ENCODE measurements around the gene SSC4D. TPM values are rescaled to one million over a fixed set of nuclear protein-coding genes. Genes with fewer than 3 reads are reported as not detected.
"Not testable (repeated sequence)": the region's sequence is repeated elsewhere in the genome, so short reads cannot be mapped to it uniquely, and the experiment has no call there.

Gene SSC4D
- total RNA-seq, 2 donors from 2014 or later, result 0.24 to 0.47 TPM

GRCh38 chr7:76386691-76387260 is 22.7 kb downstream of the SSC4D start:
- no peak for ATAC-seq

GRCh38 chr7:76383089-76383944 is 26.2 kb downstream of the SSC4D start:
- Mint-ChIP-seq H3K27ac (no peak overlapping the region), H3K4me3 (no peak overlapping the region), H3K4me1 (ENCODE audit: low read depth in 2 of 2) (peaks cover 0 to 9% of the 10 kb centered on the region in 2 donors), H3K9me3 (no peaks in the 10 kb centered on the region), H3K36me3 (no peaks in the 10 kb centered on the region), H3K27me3 (no peaks in the 10 kb centered on the region)
- ATAC-seq (no peak), DNase-seq (ENCODE audit: low spot score) (no peak)

More at GRCh38 chr7:76386691-76387260, 22.7 kb downstream of the SSC4D start:
- Mint-ChIP-seq H3K27me3 (no peaks in the 10 kb centered on the region), H3K4me3 (no peak overlapping the region), H3K4me1 (ENCODE audit: low read depth in 2 of 2) (peaks cover 0 to 3% of the 10 kb centered on the region in 2 donors), H3K36me3 (no peaks in the 10 kb centered on the region), H3K27ac (no peak overlapping the region), H3K9me3 (no peaks in the 10 kb centered on the region)
- no peak for DNase-seq (ENCODE audit: low spot score)

GRCh38 chr7:76381814-76382213 is 27.7 kb downstream of the SSC4D start:
- no peaks in the 10 kb centered on the region for H3K27me3 Mint-ChIP-seq
- DNase-seq (ENCODE audit: low spot score) (no peak), ATAC-seq (no peak)
- H3K36me3 Mint-ChIP-seq, result no peaks in the 10 kb centered on the region
- no peak overlapping the region for H3K4me3 Mint-ChIP-seq
- no peak overlapping the region for H3K27ac Mint-ChIP-seq
- no peaks in the 10 kb centered on the region for H3K9me3 Mint-ChIP-seq
- peaks cover 0 to 7% of the 10 kb centered on the region in 2 donors for H3K4me1 Mint-ChIP-seq (ENCODE audit: low read depth in 2 of 2)

- Mint-ChIP-seq H3K27ac (peak overlapping the region; percentile 36 to 80), H3K9me3 (no peaks in the 10 kb centered on the region), H3K36me3 (no peaks in the 10 kb centered on the region), H3K4me3 (peak overlapping the region; percentile 45), H3K27me3 (no peaks in the 10 kb centered on the region), H3K4me1 (ENCODE audit: low read depth in 2 of 2) (peaks cover 0 to 7% of the 10 kb centered on the region in 2 donors)
- ATAC-seq, result no peak
- DNase-seq (ENCODE audit: low spot score), result no peak
Measured at GRCh38 chr7:76380623-76380966, 28.9 kb downstream of the SSC4D start.

- no peak for ATAC-seq
- Mint-ChIP-seq H3K27ac (peak overlapping the region in 1 of 2 donors; percentile 45), H3K27me3 (peaks cover 0 to 7% of the 10 kb centered on the region in 2 donors), H3K9me3 (no peaks in the 10 kb centered on the region), H3K4me3 (no peak overlapping the region), H3K4me1 (ENCODE audit: low read depth in 2 of 2) (peaks cover 0 to 7% of the 10 kb centered on the region in 2 donors), H3K36me3 (no peaks in the 10 kb centered on the region)
- no peak for DNase-seq (ENCODE audit: low spot score)
Measured at GRCh38 chr7:76377186-76377918, 32.1 kb downstream of the SSC4D start.

- Mint-ChIP-seq H3K36me3 (no peaks in the 10 kb centered on the region), H3K4me1 (ENCODE audit: low read depth in 2 of 2) (peaks cover 0 to 7% of the 10 kb centered on the region in 2 donors), H3K27me3 (peaks cover 0 to 7% of the 10 kb centered on the region in 2 donors), H3K4me3 (no peak overlapping the region), H3K27ac (no peak overlapping the region), H3K9me3 (no peaks in the 10 kb centered on the region)
- DNase-seq (ENCODE audit: low spot score) (no peak), ATAC-seq (no peak)
Measured at GRCh38 chr7:76375251-76375650, 34.2 kb downstream of the SSC4D start.

GRCh38 chr7:76372984-76373833 is 36.3 kb downstream of the SSC4D start:
- H3K27me3 Mint-ChIP-seq, result peaks cover 0 to 7% of the 10 kb centered on the region in 2 donors
- H3K4me3 Mint-ChIP-seq, result no peak overlapping the region
- no peaks in the 10 kb centered on the region for H3K9me3 Mint-ChIP-seq
- no peaks in the 10 kb centered on the region for H3K4me1 Mint-ChIP-seq (ENCODE audit: low read depth in 2 of 2)
- no peaks in the 10 kb centered on the region for H3K36me3 Mint-ChIP-seq
- ATAC-seq (no peak), DNase-seq (ENCODE audit: low spot score) (no peak)
- H3K27ac Mint-ChIP-seq, result no peak overlapping the region

GRCh38 chr7:76371396-76371795 is 38.1 kb downstream of the SSC4D start:
- no peaks in the 10 kb centered on the region for H3K9me3 Mint-ChIP-seq
- no peaks in the 10 kb centered on the region for H3K4me1 Mint-ChIP-seq (ENCODE audit: low read depth in 2 of 2)
- no peaks in the 10 kb centered on the region for H3K36me3 Mint-ChIP-seq
- no peak overlapping the region for H3K27ac Mint-ChIP-seq
- DNase-seq (ENCODE audit: low spot score) (no peak), ATAC-seq (no peak)
- H3K4me3 Mint-ChIP-seq, result no peak overlapping the region
- H3K27me3 Mint-ChIP-seq, result peaks cover 3 to 7% of the 10 kb centered on the region in 2 donors

- H3K4me3 Mint-ChIP-seq, result no peak overlapping the region
Measured at GRCh38 chr7:76369018-76369417, 40.5 kb downstream of the SSC4D start.

GRCh38 chr7:76368190-76368589 is 41.3 kb downstream of the SSC4D start:
- DNase-seq (ENCODE audit: low spot score) (no peak), ATAC-seq (no peak)
- Mint-ChIP-seq H3K27me3 (peaks cover 5 to 7% of the 10 kb centered on the region in 2 donors), H3K36me3 (no peaks in the 10 kb centered on the region), H3K4me3 (no peak overlapping the region), H3K9me3 (no peaks in the 10 kb centered on the region), H3K4me1 (ENCODE audit: low read depth in 2 of 2) (peaks cover 7 to 9% of the 10 kb centered on the region in 2 donors), H3K27ac (no peak overlapping the region)

More at GRCh38 chr7:76369018-76369417, 40.5 kb downstream of the SSC4D start:
- Mint-ChIP-seq H3K9me3 (no peaks in the 10 kb centered on the region), H3K4me1 (ENCODE audit: low read depth in 2 of 2) (peaks cover 7 to 8% of the 10 kb centered on the region in 2 donors), H3K27ac (no peak overlapping the region), H3K36me3 (no peaks in the 10 kb centered on the region), H3K27me3 (peaks cover 5 to 7% of the 10 kb centered on the region in 2 donors)
- ATAC-seq (no peak), DNase-seq (ENCODE audit: low spot score) (no peak)

GRCh38 chr7:76364198-76364584 is 45.3 kb downstream of the SSC4D start:
- no peaks in the 10 kb centered on the region for H3K9me3 Mint-ChIP-seq
- no peaks in the 10 kb centered on the region for H3K36me3 Mint-ChIP-seq
- H3K4me1 Mint-ChIP-seq (ENCODE audit: low read depth in 2 of 2), result peaks cover 13% of the 10 kb centered on the region in 2 donors
- peak overlapping the region; percentile 34 to 46 for H3K27ac Mint-ChIP-seq
- H3K27me3 Mint-ChIP-seq, result peaks cover 0 to 5% of the 10 kb centered on the region in 2 donors
- DNase-seq (ENCODE audit: low spot score) (no peak), ATAC-seq (no peak)
- H3K4me3 Mint-ChIP-seq, result peak overlapping the region; percentile 59

GRCh38 chr7:76363754-76364153 is 45.7 kb downstream of the SSC4D start:
- not testable (repeated sequence) for H3K27me3 Mint-ChIP-seq; DNase-seq (ENCODE audit: low spot score); H3K9me3 Mint-ChIP-seq; H3K27ac Mint-ChIP-seq; ATAC-seq; H3K4me3 Mint-ChIP-seq; H3K36me3 Mint-ChIP-seq
- peaks cover 13% of the 10 kb centered on the region in 2 donors for H3K4me1 Mint-ChIP-seq (ENCODE audit: low read depth in 2 of 2)

- Mint-ChIP-seq H3K36me3 (peaks cover 17% of the 10 kb centered on the region), H3K4me3 (peak overlapping the region; percentile 95), H3K27me3 (peaks cover 0 to 2% of the 10 kb centered on the region in 2 donors), H3K9me3 (no peaks in the 10 kb centered on the region), H3K27ac (peak overlapping the region; percentile 93 to 94), H3K4me1 (ENCODE audit: low read depth in 2 of 2) (peaks cover 32 to 38% of the 10 kb centered on the region in 2 donors)
- no peak for ATAC-seq
- DNase-seq (ENCODE audit: low spot score), result peak; percentile 40
Measured at GRCh38 chr7:76359978-76360638, 49.4 kb downstream of the SSC4D start.

Measured in natural killer cell treated with Interleukin-12 subunit alpha and Interleukin-12 subunit beta and Interleukin-15 and Interleukin-18, amount 100 ng/mL, for 72 hours (primary cell).